Panc1 (cell line): ENCODE data around the gene C12orf42. TPM values are rescaled to one million over a fixed set of nuclear protein-coding genes. Genes with fewer than 3 reads are reported as not detected.

Experiments
- ATAC-seq: fragments of 200-7000 bp; cut with Tn5 transposase; 2 replicates; pipeline ENCODE4 v1.9.1; 2020; ENCODE audit warnings: mild to moderate bottlenecking, moderate library complexity
- BruUV-seq: library from RNA; stranded (reverse); fragments of 400-500 nt; replicated peaks from 2 replicates; lab custom pipeline; 2021; lab: Mats Ljungman, UMichigan
- CTCF ChIA-PET: fragments of 300-600 bp; sonication (Branson Sonifier 250); formaldehyde crosslinking; loops from one replicate; lab custom pipeline; 2022; ENCODE audit warnings: antibody characterized with exemption; lab: Charles Lee
- POLR2A ChIA-PET: fragments of 300-600 bp; sonication (Branson Sonifier 250); formaldehyde crosslinking; loops from one replicate; lab custom pipeline; 2022; ENCODE audit warnings: antibody characterized with exemption; lab: Charles Lee
- DNase-seq: peaks from one replicate; pipeline ENCODE4 v3.0.0-alpha.2; 2010; ENCODE audit warnings: low read depth, low spot score
- H3K27ac ChIP-seq: 2 replicates; pipeline ENCODE4 v1.5.1; 2011; ENCODE audit warnings: mild to moderate bottlenecking, low read length, inconsistent platforms
- H3K27me3 ChIP-seq: fragments of 200-500 bp; sonication (Bioruptor generic); 2 replicates; pipeline ENCODE4 v1.6.0; 2014; ENCODE audit warnings: low read length, inconsistent platforms; ENCODE audit not compliant: control insufficient read depth, insufficient read depth
- H3K36me3 ChIP-seq: fragments of 200-500 bp; sonication (Bioruptor generic); 2 replicates; pipeline ENCODE4 v1.5.1; 2014; ENCODE audit warnings: inconsistent platforms, mild to moderate bottlenecking, low read length, moderate library complexity; ENCODE audit not compliant: control insufficient read depth, insufficient read depth
- H3K4me1 ChIP-seq: 2 replicates; pipeline ENCODE4 v1.5.1; 2011; ENCODE audit warnings: inconsistent platforms, mild to moderate bottlenecking, low read length, moderate library complexity; ENCODE audit not compliant: control insufficient read depth, insufficient read depth
- H3K4me3 ChIP-seq, 2 experiments: 2 replicates each; pipeline ENCODE4 v1.5.1; 2011 to 2012; ENCODE audit warnings: low read depth in 2 of 2, low read length in 2 of 2, mild to moderate bottlenecking in 2 of 2, inconsistent platforms in 1 of 2, moderate library complexity in 1 of 2
- H3K9me3 ChIP-seq: fragments of 200-500 bp; sonication (Bioruptor generic); 2 replicates; pipeline ENCODE4 v1.5.1; 2014; ENCODE audit warnings: low read depth, mild to moderate bottlenecking, inconsistent platforms, low read length, moderate library complexity; ENCODE audit not compliant: control insufficient read depth, insufficient read depth
- POLR2AphosphoS5 ChIP-seq: IDR thresholded peaks from 2 replicates; pipeline ENCODE4 v1.6.1; 2012; ENCODE audit warnings: mild to moderate bottlenecking, low read depth, low read length, moderate library complexity
- SIN3A ChIP-seq: IDR thresholded peaks from 2 replicates; pipeline ENCODE4 v1.6.1; 2012; ENCODE audit warnings: low read depth, mild to moderate bottlenecking, low read length, moderate library complexity, borderline replicate concordance; ENCODE audit not compliant: insufficient read depth
- TCF7L2 ChIP-seq: IDR thresholded peaks from 2 replicates; pipeline ENCODE4 v1.6.1; 2011; ENCODE audit warnings: mild to moderate bottlenecking, low read depth, low read length, inconsistent platforms
- in situ Hi-C: cut with HindIII; loops from 2 replicates; pipeline ENCODE4 v1.10.0; 2016; ENCODE audit warnings: low sequenced_read_pairs, low pct_unique_long_range_greater_than_20kb
- intact Hi-C: fragments of 100-400 bp; cut with micrococcal nuclease; formaldehyde crosslinking; loops from one replicate; pipeline ENCODE4 v1.10.0; 2022; ENCODE audit not compliant: unreplicated experiment
- total RNA-seq: library from RNA; stranded (reverse); gene quantifications from one replicate; pipeline ENCODE4 v1.2.1, GENCODE V29; 2021; ENCODE audit not compliant: unreplicated experiment
- TF ChIP-seq, protein P1 (sequence below), 2 experiments: IDR thresholded peaks; 2 replicates each; pipeline ENCODE4 v1.6.1; 2011 to 2012; ENCODE audit warnings: low read depth in 2 of 2, control low read depth in 1 of 2, low read length in 1 of 2, mild to moderate bottlenecking in 1 of 2, moderate library complexity in 1 of 2; ENCODE audit not compliant: insufficient read depth in 1 of 2
- TF ChIP-seq, protein P2 (sequence below): fragments of 450-650 bp; IDR thresholded peaks from 2 replicates; pipeline ENCODE4 v1.5.1; 2017; ENCODE audit warnings: mild to moderate bottlenecking

C12orf42 gene
- total RNA-seq, 1 experiment from 2014 or later = not detected

- ChIA-PET CTCF (no interaction called here), POLR2A (no interaction called here)
- intact Hi-C loops (no loop called here), in situ Hi-C loops (no loop called here)
- Histone ChIP-seq H3K4me1 (no peaks in the 10 kb centered on the region), H3K27me3 (no peaks in the 10 kb centered on the region), H3K27ac (no peak overlapping the region), H3K9me3 (no peaks in the 10 kb centered on the region), H3K36me3 (no peaks in the 10 kb centered on the region), H3K4me3 (no peak overlapping the region)
- no TSS peak for BruUV-seq
- DNase-seq = no peak
- TF ChIP-seq, protein P1, sequence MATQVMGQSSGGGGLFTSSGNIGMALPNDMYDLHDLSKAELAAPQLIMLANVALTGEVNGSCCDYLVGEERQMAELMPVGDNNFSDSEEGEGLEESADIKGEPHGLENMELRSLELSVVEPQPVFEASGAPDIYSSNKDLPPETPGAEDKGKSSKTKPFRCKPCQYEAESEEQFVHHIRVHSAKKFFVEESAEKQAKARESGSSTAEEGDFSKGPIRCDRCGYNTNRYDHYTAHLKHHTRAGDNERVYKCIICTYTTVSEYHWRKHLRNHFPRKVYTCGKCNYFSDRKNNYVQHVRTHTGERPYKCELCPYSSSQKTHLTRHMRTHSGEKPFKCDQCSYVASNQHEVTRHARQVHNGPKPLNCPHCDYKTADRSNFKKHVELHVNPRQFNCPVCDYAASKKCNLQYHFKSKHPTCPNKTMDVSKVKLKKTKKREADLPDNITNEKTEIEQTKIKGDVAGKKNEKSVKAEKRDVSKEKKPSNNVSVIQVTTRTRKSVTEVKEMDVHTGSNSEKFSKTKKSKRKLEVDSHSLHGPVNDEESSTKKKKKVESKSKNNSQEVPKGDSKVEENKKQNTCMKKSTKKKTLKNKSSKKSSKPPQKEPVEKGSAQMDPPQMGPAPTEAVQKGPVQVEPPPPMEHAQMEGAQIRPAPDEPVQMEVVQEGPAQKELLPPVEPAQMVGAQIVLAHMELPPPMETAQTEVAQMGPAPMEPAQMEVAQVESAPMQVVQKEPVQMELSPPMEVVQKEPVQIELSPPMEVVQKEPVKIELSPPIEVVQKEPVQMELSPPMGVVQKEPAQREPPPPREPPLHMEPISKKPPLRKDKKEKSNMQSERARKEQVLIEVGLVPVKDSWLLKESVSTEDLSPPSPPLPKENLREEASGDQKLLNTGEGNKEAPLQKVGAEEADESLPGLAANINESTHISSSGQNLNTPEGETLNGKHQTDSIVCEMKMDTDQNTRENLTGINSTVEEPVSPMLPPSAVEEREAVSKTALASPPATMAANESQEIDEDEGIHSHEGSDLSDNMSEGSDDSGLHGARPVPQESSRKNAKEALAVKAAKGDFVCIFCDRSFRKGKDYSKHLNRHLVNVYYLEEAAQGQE (IDR thresholded peaks at IDR 0.05; ENCODE audit: insufficient read depth in 1 of 2, low read depth in 2 of 2, low read length in 1 of 2) = no peak
- TF ChIP-seq TCF7L2 = no peak
- no peak for TF ChIP-seq SIN3A
- TF ChIP-seq, protein P2, sequence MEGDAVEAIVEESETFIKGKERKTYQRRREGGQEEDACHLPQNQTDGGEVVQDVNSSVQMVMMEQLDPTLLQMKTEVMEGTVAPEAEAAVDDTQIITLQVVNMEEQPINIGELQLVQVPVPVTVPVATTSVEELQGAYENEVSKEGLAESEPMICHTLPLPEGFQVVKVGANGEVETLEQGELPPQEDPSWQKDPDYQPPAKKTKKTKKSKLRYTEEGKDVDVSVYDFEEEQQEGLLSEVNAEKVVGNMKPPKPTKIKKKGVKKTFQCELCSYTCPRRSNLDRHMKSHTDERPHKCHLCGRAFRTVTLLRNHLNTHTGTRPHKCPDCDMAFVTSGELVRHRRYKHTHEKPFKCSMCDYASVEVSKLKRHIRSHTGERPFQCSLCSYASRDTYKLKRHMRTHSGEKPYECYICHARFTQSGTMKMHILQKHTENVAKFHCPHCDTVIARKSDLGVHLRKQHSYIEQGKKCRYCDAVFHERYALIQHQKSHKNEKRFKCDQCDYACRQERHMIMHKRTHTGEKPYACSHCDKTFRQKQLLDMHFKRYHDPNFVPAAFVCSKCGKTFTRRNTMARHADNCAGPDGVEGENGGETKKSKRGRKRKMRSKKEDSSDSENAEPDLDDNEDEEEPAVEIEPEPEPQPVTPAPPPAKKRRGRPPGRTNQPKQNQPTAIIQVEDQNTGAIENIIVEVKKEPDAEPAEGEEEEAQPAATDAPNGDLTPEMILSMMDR = no peak
- TF ChIP-seq POLR2AphosphoS5 = no peak
- ATAC-seq = no peak
Measured at GRCh38 chr12:103336940-103337339, 158.8 kb downstream of the C12orf42 start.

GRCh38 chr12:103334466-103334865, 161.3 kb downstream of the C12orf42 start:
- intact Hi-C loops = no loop called here
- CTCF ChIA-PET = no interaction called here
- in situ Hi-C loops = no loop called here

More at GRCh38 chr12:103334466-103334865, 161.3 kb downstream of the C12orf42 start:
- no peaks in the 10 kb centered on the region for H3K27me3 ChIP-seq
- ATAC-seq (no peak), DNase-seq (no peak)
- H3K36me3 ChIP-seq = no peaks in the 10 kb centered on the region
- no peaks in the 10 kb centered on the region for H3K9me3 ChIP-seq
- POLR2A ChIA-PET = interaction anchor here (0.5 kb wide), 1 partner anchor 93 kb away, joined by 4 read pairs; no protein-coding TSS in a partner anchor
- H3K27ac ChIP-seq = no peak overlapping the region
- BruUV-seq = no TSS peak
- H3K4me1 ChIP-seq = no peaks in the 10 kb centered on the region
- H3K4me3 ChIP-seq = no peak overlapping the region
- TF ChIP-seq POLR2AphosphoS5 (no peak), SIN3A (no peak), TCF7L2 (no peak)
- TF ChIP-seq, protein P2 = no peak
- TF ChIP-seq, protein P1 (IDR thresholded peaks at IDR 0.05; ENCODE audit: insufficient read depth in 1 of 2, low read depth in 2 of 2, low read length in 1 of 2) = no peak
